ENCODE results near the gene SLC25A14. TPM values are rescaled to one million over a fixed set of nuclear protein-coding genes. Genes with fewer than 3 reads are reported as not detected.
A peak's percentile ranks its signal among the peaks of the same experiment; 100 is the strongest.

The SLC25A14 gene
- total and polyA plus RNA-seq, 2 donors (not counting 3 experiments of a cell fraction or from before 2014, with no cell fraction given), result 10.6 to 11.5 TPM

DNA sequence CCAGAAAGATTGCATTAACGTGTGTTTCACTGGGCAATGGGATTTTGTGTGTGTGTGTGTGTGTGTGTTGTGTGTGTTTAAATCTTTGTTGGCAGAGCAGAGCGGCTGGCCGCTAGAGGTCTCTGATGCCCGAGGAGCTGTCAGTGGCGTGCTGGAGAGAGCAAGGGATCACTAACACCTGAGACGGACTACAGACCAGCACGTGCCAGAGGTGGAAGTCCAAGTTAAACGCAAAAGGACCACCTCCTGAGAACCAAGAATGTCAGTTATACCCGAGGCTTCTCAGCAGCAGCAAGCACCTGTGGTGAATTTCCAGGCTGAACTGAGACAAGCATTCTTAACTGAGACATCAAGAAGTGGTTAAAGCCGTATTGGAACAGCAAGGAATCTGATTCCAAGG is 9.0 kb upstream of the SLC25A14 start:
- POLR2A ChIA-PET, result no interaction called here
- Histone ChIP-seq H3K9ac (replicated peaks; ENCODE audit: extremely low read depth, insufficient read depth, low read length) (no peak overlapping the region), H3K36me3 (ENCODE audit: control insufficient read depth in 2 of 2, extremely low read depth in 1 of 2, insufficient read depth in 2 of 2, low read length in 2 of 2) (no peaks in the 10 kb centered on the region), H3K27ac (ENCODE audit: insufficient read depth, low read depth, low read length) (no peak overlapping the region), H3K4me3 (replicated peaks in 1 of 3; ENCODE audit: insufficient read depth in 1 of 3, low read depth in 1 of 3, low read length in 3 of 3) (no peak overlapping the region), H3K9me1 (replicated peaks; ENCODE audit: control insufficient read depth, extremely low read depth, insufficient read depth, low read length) (no peaks in the 10 kb centered on the region), H3K9me3 (replicated peaks; ENCODE audit: control insufficient read depth, insufficient read depth, low read length) (no peaks in the 10 kb centered on the region), H2AFZ (ENCODE audit: low read depth, low read length) (no peak overlapping the region), H3K27me3 (ENCODE audit: control insufficient read depth in 2 of 2, insufficient read depth in 2 of 2, low read length in 2 of 2) (no peaks in the 10 kb centered on the region), H3K4me1 (ENCODE audit: control insufficient read depth, extremely low read depth, insufficient read depth, low read length) (no peaks in the 10 kb centered on the region), H3K4me2 (ENCODE audit: insufficient read depth, low read length) (no peak overlapping the region), H4K20me1 (replicated peaks; ENCODE audit: control insufficient read depth, extremely low read depth, insufficient read depth, low read length) (no peaks in the 10 kb centered on the region), H3K79me2 (ENCODE audit: control insufficient read depth, insufficient read depth, low read length) (no peaks in the 10 kb centered on the region)
- BruUV-seq (replicated peaks), result no TSS peak
- TF ChIP-seq, protein P1, sequence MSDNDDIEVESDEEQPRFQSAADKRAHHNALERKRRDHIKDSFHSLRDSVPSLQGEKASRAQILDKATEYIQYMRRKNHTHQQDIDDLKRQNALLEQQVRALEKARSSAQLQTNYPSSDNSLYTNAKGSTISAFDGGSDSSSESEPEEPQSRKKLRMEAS (IDR thresholded peaks at IDR 0.05; ENCODE audit: insufficient read depth, insufficient read length), result no peak
- no peak for TF ChIP-seq POLR2A (IDR thresholded peaks at IDR 0.05; ENCODE audit: low read depth, low read length)
- no peak for TF ChIP-seq JUN (IDR thresholded peaks at IDR 0.05; ENCODE audit: borderline replicate concordance, insufficient read depth, insufficient read length, low read depth)
- TF ChIP-seq MYC (IDR thresholded peaks at IDR 0.05; ENCODE audit: low read depth, low read length), result no peak
- no peak for TF ChIP-seq GATA2 (IDR thresholded peaks at IDR 0.05; ENCODE audit: insufficient read depth, insufficient read length, low read depth, low read length)
- no peak for TF ChIP-seq POLR2AphosphoS5 (IDR thresholded peaks at IDR 0.05; ENCODE audit: insufficient read depth, low read depth, low read length)
- TF ChIP-seq, protein P2, sequence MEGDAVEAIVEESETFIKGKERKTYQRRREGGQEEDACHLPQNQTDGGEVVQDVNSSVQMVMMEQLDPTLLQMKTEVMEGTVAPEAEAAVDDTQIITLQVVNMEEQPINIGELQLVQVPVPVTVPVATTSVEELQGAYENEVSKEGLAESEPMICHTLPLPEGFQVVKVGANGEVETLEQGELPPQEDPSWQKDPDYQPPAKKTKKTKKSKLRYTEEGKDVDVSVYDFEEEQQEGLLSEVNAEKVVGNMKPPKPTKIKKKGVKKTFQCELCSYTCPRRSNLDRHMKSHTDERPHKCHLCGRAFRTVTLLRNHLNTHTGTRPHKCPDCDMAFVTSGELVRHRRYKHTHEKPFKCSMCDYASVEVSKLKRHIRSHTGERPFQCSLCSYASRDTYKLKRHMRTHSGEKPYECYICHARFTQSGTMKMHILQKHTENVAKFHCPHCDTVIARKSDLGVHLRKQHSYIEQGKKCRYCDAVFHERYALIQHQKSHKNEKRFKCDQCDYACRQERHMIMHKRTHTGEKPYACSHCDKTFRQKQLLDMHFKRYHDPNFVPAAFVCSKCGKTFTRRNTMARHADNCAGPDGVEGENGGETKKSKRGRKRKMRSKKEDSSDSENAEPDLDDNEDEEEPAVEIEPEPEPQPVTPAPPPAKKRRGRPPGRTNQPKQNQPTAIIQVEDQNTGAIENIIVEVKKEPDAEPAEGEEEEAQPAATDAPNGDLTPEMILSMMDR (IDR thresholded peaks at IDR 0.05; ENCODE audit: extremely low read depth in 1 of 2, insufficient read depth in 1 of 2, low read depth in 1 of 2, low read length in 2 of 2), result peak; percentile 33 to 34
- peak; percentile 63 for FAIRE-seq
- peak; percentile 35 for DNase-seq (ENCODE audit: low read depth, low spot score)
- intact Hi-C loops (cut with micrococcal nuclease), result loop anchor here (1.0 kb wide), 1 partner anchor 587 kb away; no protein-coding TSS in a partner anchor
- dilution Hi-C loops (cut with MboI; ENCODE audit: extremely low pct_ligation_motif_present, low sequenced_read_pairs), result no loop called here
- CTCF ChIA-PET, result interaction anchor here (0.6 to 1.4 kb wide), 4 partner anchors 9 to 586 kb away, joined by 3 to 12 read pairs (median 3); no protein-coding TSS in a partner anchor

Data from endothelial cell of umbilical vein (primary cell).